Measurements from ENCODE around the gene TMPRSS9.
"Not testable (repeated sequence)": the region's sequence is repeated elsewhere in the genome, so short reads cannot be mapped to it uniquely, and the experiment has no call there.

TMPRSS9 gene

GRCh38 chr19:2438178-2438577 is 78.1 kb downstream of the TMPRSS9 start:
- no peak for FAIRE-seq

GRCh38 chr19:2440515-2440914 is 80.5 kb downstream of the TMPRSS9 start:
- FAIRE-seq, result no peak

- FAIRE-seq, result no peak
Measured at GRCh38 chr19:2441096-2441752, 81.2 kb downstream of the TMPRSS9 start.

GRCh38 chr19:2443116-2443784 is 83.2 kb downstream of the TMPRSS9 start:
- no peak for FAIRE-seq

GRCh38 chr19:2443785-2444182 is 83.7 kb downstream of the TMPRSS9 start:
- FAIRE-seq, result no peak

- FAIRE-seq, result no peak
Measured at GRCh38 chr19:2444251-2445002, 84.4 kb downstream of the TMPRSS9 start.

- FAIRE-seq, result no peak
Measured at GRCh38 chr19:2446381-2446780, 86.3 kb downstream of the TMPRSS9 start.

GRCh38 chr19:2449019-2449418 is 89.0 kb downstream of the TMPRSS9 start:
- no peak for FAIRE-seq

- FAIRE-seq, result no peak
Measured at GRCh38 chr19:2451138-2451537, 91.1 kb downstream of the TMPRSS9 start.

- FAIRE-seq, result no peak
Measured at GRCh38 chr19:2451741-2452140, 91.7 kb downstream of the TMPRSS9 start.

GRCh38 chr19:2453431-2454025 is 93.5 kb downstream of the TMPRSS9 start:
- no peak for FAIRE-seq

- no peak for FAIRE-seq
Measured at GRCh38 chr19:2454199-2454961, 94.3 kb downstream of the TMPRSS9 start.

- no peak for FAIRE-seq
Measured at GRCh38 chr19:2454962-2455850, 95.1 kb downstream of the TMPRSS9 start.

- FAIRE-seq, result no peak
Measured at GRCh38 chr19:2455851-2456570, 95.9 kb downstream of the TMPRSS9 start.

GRCh38 chr19:2457394-2458037 is 97.5 kb downstream of the TMPRSS9 start:
- FAIRE-seq, result no peak

- FAIRE-seq, result no peak
Measured at GRCh38 chr19:2458054-2458453, 98.0 kb downstream of the TMPRSS9 start.

- not testable (repeated sequence) for FAIRE-seq
Measured at GRCh38 chr19:2458776-2459175, 98.7 kb downstream of the TMPRSS9 start.

GRCh38 chr19:2460245-2460644 is 100.2 kb downstream of the TMPRSS9 start:
- FAIRE-seq, result no peak

- no peak for FAIRE-seq
Measured at GRCh38 chr19:2461751-2462634, 101.9 kb downstream of the TMPRSS9 start.
